ENCODE results near the gene PTMS. TPM values are rescaled to one million over a fixed set of nuclear protein-coding genes. Genes with fewer than 3 reads are reported as not detected.

The PTMS gene
- total RNA-seq, 6 experiments from 2014 or later: 113 to 484 (median 404) TPM

DNA sequence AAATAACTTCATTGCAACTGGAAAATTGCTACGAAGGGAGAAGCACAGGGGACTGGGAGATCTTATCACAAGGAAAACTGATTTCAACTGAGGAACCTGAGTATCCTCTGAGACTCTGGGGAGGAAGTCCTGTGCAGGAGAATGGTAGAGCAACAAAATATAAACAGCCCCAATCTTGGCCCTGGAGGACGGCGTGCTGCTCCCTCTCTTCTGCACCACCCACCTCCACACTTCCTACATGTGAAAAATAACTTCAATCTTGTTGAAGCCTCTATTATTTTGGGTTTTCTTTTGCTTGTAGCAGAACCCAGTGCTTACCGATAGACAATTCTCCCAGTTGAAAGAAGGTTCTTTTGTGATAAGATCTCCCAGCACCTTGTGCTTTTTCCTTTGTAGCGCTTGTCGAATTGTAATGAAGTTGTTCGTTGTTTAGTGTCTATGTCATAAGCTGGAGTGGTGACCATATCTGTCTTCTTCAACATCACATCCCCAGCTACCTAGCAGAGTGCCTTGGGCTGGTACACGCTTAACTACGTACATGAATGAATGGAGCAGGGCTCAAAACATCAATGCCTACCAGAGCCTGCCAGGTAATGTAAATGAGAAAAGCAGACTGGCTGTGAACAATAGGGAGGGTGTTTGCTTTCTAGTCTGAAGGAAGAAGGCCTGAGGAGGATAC is 20.4 kb downstream of the PTMS start:
- H3K27ac ChIP-seq: no peak overlapping the region
- intact Hi-C loops (cut with DNase I): no loop called here
- no peaks in the 10 kb centered on the region for H3K36me3 ChIP-seq
- no peaks in the 10 kb centered on the region for H3K27me3 ChIP-seq
- no peak for DNase-seq
- no peaks in the 10 kb centered on the region for H3K4me1 ChIP-seq
- 66% methylated on average over 9 of the region's 9 CpGs for WGBS (ENCODE audit: insufficient coverage, low coverage, low lambda C conversion rate, missing lambda C conversion rate)
- no peaks in the 10 kb centered on the region for H3K9me3 ChIP-seq
- TF ChIP-seq, protein P1, sequence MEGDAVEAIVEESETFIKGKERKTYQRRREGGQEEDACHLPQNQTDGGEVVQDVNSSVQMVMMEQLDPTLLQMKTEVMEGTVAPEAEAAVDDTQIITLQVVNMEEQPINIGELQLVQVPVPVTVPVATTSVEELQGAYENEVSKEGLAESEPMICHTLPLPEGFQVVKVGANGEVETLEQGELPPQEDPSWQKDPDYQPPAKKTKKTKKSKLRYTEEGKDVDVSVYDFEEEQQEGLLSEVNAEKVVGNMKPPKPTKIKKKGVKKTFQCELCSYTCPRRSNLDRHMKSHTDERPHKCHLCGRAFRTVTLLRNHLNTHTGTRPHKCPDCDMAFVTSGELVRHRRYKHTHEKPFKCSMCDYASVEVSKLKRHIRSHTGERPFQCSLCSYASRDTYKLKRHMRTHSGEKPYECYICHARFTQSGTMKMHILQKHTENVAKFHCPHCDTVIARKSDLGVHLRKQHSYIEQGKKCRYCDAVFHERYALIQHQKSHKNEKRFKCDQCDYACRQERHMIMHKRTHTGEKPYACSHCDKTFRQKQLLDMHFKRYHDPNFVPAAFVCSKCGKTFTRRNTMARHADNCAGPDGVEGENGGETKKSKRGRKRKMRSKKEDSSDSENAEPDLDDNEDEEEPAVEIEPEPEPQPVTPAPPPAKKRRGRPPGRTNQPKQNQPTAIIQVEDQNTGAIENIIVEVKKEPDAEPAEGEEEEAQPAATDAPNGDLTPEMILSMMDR (IDR thresholded peaks at IDR 0.05): no peak
- no peak for TF ChIP-seq POLR2A (IDR thresholded peaks at IDR 0.05)
- H3K4me3 ChIP-seq: no peak overlapping the region
- no peak for ATAC-seq

- DNase-seq (no peak), ATAC-seq (no peak)
- Histone ChIP-seq H3K9me3 (no peaks in the 10 kb centered on the region), H3K4me3 (no peak overlapping the region), H3K4me1 (no peaks in the 10 kb centered on the region), H3K27me3 (no peaks in the 10 kb centered on the region), H3K36me3 (no peaks in the 10 kb centered on the region), H3K27ac (no peak overlapping the region)
- intact Hi-C loops (cut with DNase I): no loop called here
- TF ChIP-seq POLR2A (IDR thresholded peaks at IDR 0.05): no peak
- TF ChIP-seq, protein P1 (IDR thresholded peaks at IDR 0.05): no peak
- 77% methylated on average over 5 of the region's 5 CpGs for WGBS (ENCODE audit: insufficient coverage, low coverage, low lambda C conversion rate, missing lambda C conversion rate)
Observed at GRCh38 chr12:6787309-6787708, 21.1 kb downstream of the PTMS start.

- H3K36me3 ChIP-seq: no peaks in the 10 kb centered on the region
- peak; percentile 75 to 80 (median 76) for ATAC-seq
- TF ChIP-seq, protein P1 (IDR thresholded peaks at IDR 0.05): no peak
- peak; percentile 69 for TF ChIP-seq POLR2A (IDR thresholded peaks at IDR 0.05)
- intact Hi-C loops (cut with DNase I): no loop called here
- WGBS (ENCODE audit: insufficient coverage, low coverage, low lambda C conversion rate, missing lambda C conversion rate): 39% methylated on average over 14 of the region's 18 CpGs
- peak; percentile 69 to 74 (median 73) for DNase-seq
- H3K27me3 ChIP-seq: no peaks in the 10 kb centered on the region
- H3K27ac ChIP-seq: peak within 1 kb of the TSS; percentile 36 to 65 (median 65)
- H3K9me3 ChIP-seq: no peaks in the 10 kb centered on the region
- H3K4me1 ChIP-seq: no peaks in the 10 kb centered on the region
- peak within 1 kb of the TSS; percentile 32 to 44 (median 36) for H3K4me3 ChIP-seq
Observed at GRCh38 chr12:6788972-6789924, 23.1 kb downstream of the PTMS start, which contains the start of gene CD4. Gene CD4, plus strand, starts transcription at chr12:6789528. Its CDS starts 10,611 bp downstream, at chr12:6800139.

GRCh38 chr12:6790496-6791150 is 24.5 kb downstream of the PTMS start:
- Histone ChIP-seq H3K27ac (peak overlapping the region; percentile 7 to 65 (median 13)), H3K27me3 (no peaks in the 10 kb centered on the region), H3K36me3 (no peaks in the 10 kb centered on the region), H3K4me3 (peak overlapping the region; percentile 5 to 44 (median 32)), H3K4me1 (no peaks in the 10 kb centered on the region), H3K9me3 (no peaks in the 10 kb centered on the region)
- ATAC-seq (peak in 2 of 4 donors; percentile 20 to 31), DNase-seq (no peak)
- TF ChIP-seq POLR2A (IDR thresholded peaks at IDR 0.05): no peak
- TF ChIP-seq, protein P1 (IDR thresholded peaks at IDR 0.05): no peak
- intact Hi-C loops (cut with DNase I): no loop called here
- WGBS (ENCODE audit: insufficient coverage, low coverage, low lambda C conversion rate, missing lambda C conversion rate): 72% methylated on average over 12 of the region's 12 CpGs
